PC-9 (cell line): ENCODE results near the gene RRAS. TPM values are rescaled to one million over a fixed set of nuclear protein-coding genes. Genes with fewer than 3 reads are reported as not detected.

ENCODE experiments used
- BruUV-seq: library from RNA; stranded (reverse); fragments of 400-500 nt; replicated peaks from 2 replicates; lab custom pipeline; 2021; lab: Mats Ljungman, UMichigan
- CTCF ChIA-PET: fragments of 300-600 bp; sonication (Branson Sonifier 250); formaldehyde crosslinking; loops from one replicate; lab custom pipeline; 2022; ENCODE audit warnings: antibody characterized with exemption; lab: Charles Lee
- POLR2A ChIA-PET: fragments of 300-600 bp; sonication (Branson Sonifier 250); formaldehyde crosslinking; loops from one replicate; lab custom pipeline; 2022; ENCODE audit warnings: antibody characterized with exemption; ENCODE audit not compliant: unreplicated experiment; lab: Charles Lee
- DNase-seq, 2 experiments: peaks; one replicate each; pipeline versions ENCODE4 v3.0.0 to v3.0.0-alpha.2; 2015 to 2022; ENCODE audit warnings: mixed read lengths in 1 of 2
- H2AFZ ChIP-seq: fragments of 200-600 bp; sonication (generic); 2 replicates; pipeline ENCODE4 v1.8.1; 2017; ENCODE audit warnings: antibody characterized with exemption
- H3F3A ChIP-seq: fragments of 200-600 bp; sonication (generic); 2 replicates; pipeline ENCODE4 v1.8.1; 2017; ENCODE audit warnings: antibody characterized with exemption, mild to moderate bottlenecking, low read depth; ENCODE audit not compliant: insufficient read depth
- H3K27ac ChIP-seq: fragments of 200-600 bp; sonication (generic); 2 replicates; pipeline ENCODE4 v1.6.1; 2016; ENCODE audit warnings: mixed run types
- H3K27me3 ChIP-seq: fragments of 200-600 bp; sonication (generic); 2 replicates; pipeline ENCODE4 v1.6.1; 2016; ENCODE audit warnings: low read depth, mixed run types; ENCODE audit not compliant: insufficient read depth
- H3K36me3 ChIP-seq: fragments of 200-600 bp; sonication (generic); 2 replicates; pipeline ENCODE4 v1.6.1; 2016; ENCODE audit warnings: low read depth, mixed run types
- H3K4me1 ChIP-seq: fragments of 200-600 bp; sonication (generic); replicated peaks from 2 replicates; pipeline ENCODE4 v1.6.1; 2016; ENCODE audit warnings: mixed run types; ENCODE audit not compliant: insufficient read depth
- H3K4me2 ChIP-seq: fragments of 200-600 bp; sonication (generic); 2 replicates; pipeline ENCODE4 v1.6.1; 2017; ENCODE audit warnings: mixed run types
- H3K4me3 ChIP-seq: fragments of 200-600 bp; sonication (generic); 2 replicates; pipeline ENCODE4 v1.6.1; 2016; ENCODE audit warnings: mixed run types
- H3K79me2 ChIP-seq: fragments of 200-600 bp; sonication (generic); 2 replicates; pipeline ENCODE4 v1.6.1; 2017; ENCODE audit warnings: low read depth, mixed run types
- H3K9me2 ChIP-seq: fragments of 200-600 bp; sonication (generic); 2 replicates; pipeline ENCODE4 v1.8.1; 2017; ENCODE audit warnings: mild to moderate bottlenecking; ENCODE audit not compliant: insufficient read depth
- H3K9me3 ChIP-seq: fragments of 200-600 bp; sonication (generic); 2 replicates; pipeline ENCODE4 v1.8.1; 2016; ENCODE audit warnings: low read depth; ENCODE audit not compliant: insufficient read depth
- H4K20me1 ChIP-seq: fragments of 200-600 bp; sonication (generic); 2 replicates; pipeline ENCODE4 v1.8.1; 2017; ENCODE audit not compliant: insufficient read depth
- EZH2 ChIP-seq: fragments of 200-600 bp; sonication (generic); IDR thresholded peaks from 2 replicates; pipeline ENCODE4 v1.8.0; 2017; ENCODE audit warnings: antibody characterized with exemption, low read depth
- intact Hi-C: fragments of 100-400 bp; cut with micrococcal nuclease; formaldehyde crosslinking; loops from one replicate; pipeline ENCODE4 v1.10.0; 2022; ENCODE audit not compliant: unreplicated experiment
- total RNA-seq: library from RNA; stranded (reverse); gene quantifications from 2 replicates; pipeline ENCODE4 v1.2.3, GENCODE V29; 2021
- TF ChIP-seq, protein P1 (sequence below): fragments of 200-600 bp; sonication (generic); conservative IDR thresholded peaks from 2 replicates; pipeline ENCODE4 v1.6.1; 2017; ENCODE audit warnings: mixed run types, antibody characterized with exemption, mild to moderate bottlenecking, moderate library complexity

Gene RRAS
- total RNA-seq, 1 experiment from 2014 or later, result 36.6 TPM

GRCh38 chr19:49686503-49687088 is 46.7 kb upstream of the RRAS start:
- H4K20me1 ChIP-seq, result peaks cover 84% of the 10 kb centered on the region
- no peaks in the 10 kb centered on the region for H3K4me1 ChIP-seq
- H3K27me3 ChIP-seq, result no peaks in the 10 kb centered on the region
- H3K4me3 ChIP-seq, result no peak overlapping the region
- peaks cover 34% of the 10 kb centered on the region for H3K36me3 ChIP-seq
- H3K9me2 ChIP-seq, result no peaks in the 10 kb centered on the region
- no peak overlapping the region for H3K27ac ChIP-seq
- POLR2A ChIA-PET, result no interaction called here
- peaks cover 32% of the 10 kb centered on the region for H3K79me2 ChIP-seq
- no peak for DNase-seq
- CTCF ChIA-PET, result no interaction called here
- peaks cover 70% of the 10 kb centered on the region; the same call in 1 of the 2 replicates for H3F3A ChIP-seq
- TF ChIP-seq, protein P1, sequence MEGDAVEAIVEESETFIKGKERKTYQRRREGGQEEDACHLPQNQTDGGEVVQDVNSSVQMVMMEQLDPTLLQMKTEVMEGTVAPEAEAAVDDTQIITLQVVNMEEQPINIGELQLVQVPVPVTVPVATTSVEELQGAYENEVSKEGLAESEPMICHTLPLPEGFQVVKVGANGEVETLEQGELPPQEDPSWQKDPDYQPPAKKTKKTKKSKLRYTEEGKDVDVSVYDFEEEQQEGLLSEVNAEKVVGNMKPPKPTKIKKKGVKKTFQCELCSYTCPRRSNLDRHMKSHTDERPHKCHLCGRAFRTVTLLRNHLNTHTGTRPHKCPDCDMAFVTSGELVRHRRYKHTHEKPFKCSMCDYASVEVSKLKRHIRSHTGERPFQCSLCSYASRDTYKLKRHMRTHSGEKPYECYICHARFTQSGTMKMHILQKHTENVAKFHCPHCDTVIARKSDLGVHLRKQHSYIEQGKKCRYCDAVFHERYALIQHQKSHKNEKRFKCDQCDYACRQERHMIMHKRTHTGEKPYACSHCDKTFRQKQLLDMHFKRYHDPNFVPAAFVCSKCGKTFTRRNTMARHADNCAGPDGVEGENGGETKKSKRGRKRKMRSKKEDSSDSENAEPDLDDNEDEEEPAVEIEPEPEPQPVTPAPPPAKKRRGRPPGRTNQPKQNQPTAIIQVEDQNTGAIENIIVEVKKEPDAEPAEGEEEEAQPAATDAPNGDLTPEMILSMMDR, result no peak
- TF ChIP-seq EZH2, result no peak
- no TSS peak for BruUV-seq
- intact Hi-C loops, result no loop called here
- H2AFZ ChIP-seq, result no peak overlapping the region
- no peak overlapping the region for H3K4me2 ChIP-seq
- H3K9me3 ChIP-seq, result no peaks in the 10 kb centered on the region

DNA sequence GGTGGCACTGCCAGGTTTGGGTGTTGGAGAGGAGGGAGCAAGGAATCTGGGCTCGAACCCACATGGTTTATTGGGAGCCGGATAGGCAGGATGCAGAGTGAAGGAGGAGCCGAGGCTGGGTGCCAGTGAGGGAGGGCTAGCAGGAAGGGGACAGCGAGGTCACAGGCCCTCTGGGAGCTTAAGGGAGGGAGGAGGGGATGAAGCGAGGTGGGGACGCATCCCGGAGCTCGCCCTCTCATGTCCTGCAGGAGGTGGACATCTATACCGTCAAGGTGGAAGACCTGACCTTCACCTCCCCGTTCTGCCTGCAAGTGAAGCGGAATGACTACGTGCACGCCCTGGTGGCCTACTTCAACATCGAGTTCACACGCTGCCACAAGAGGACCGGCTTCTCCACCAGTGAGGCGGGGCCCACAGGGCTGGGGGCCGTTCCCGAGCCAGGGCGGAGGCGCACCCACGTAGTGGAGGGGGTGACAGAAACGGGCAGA is 45.9 kb upstream of the RRAS start:
- Histone ChIP-seq H3K27ac (no peak overlapping the region), H3K36me3 (peaks cover 39% of the 10 kb centered on the region), H3K9me3 (no peaks in the 10 kb centered on the region), H3K4me1 (no peaks in the 10 kb centered on the region), H4K20me1 (peaks cover 91% of the 10 kb centered on the region), H2AFZ (no peak overlapping the region), H3K27me3 (no peaks in the 10 kb centered on the region), H3K4me2 (no peak overlapping the region), H3K9me2 (no peaks in the 10 kb centered on the region), H3F3A (peaks cover 75% of the 10 kb centered on the region; the same call in 1 of the 2 replicates), H3K4me3 (no peak overlapping the region), H3K79me2 (peaks cover 38% of the 10 kb centered on the region)
- DNase-seq, result no peak
- ChIA-PET CTCF (interaction anchor here (0.6 to 0.7 kb wide), 2 partner anchors 146 to 234 kb away, joined by 3 to 4 read pairs; no protein-coding TSS in a partner anchor), POLR2A (no interaction called here)
- intact Hi-C loops, result no loop called here
- no TSS peak for BruUV-seq
- TF ChIP-seq, protein P1, result no peak
- TF ChIP-seq EZH2, result no peak

DNA sequence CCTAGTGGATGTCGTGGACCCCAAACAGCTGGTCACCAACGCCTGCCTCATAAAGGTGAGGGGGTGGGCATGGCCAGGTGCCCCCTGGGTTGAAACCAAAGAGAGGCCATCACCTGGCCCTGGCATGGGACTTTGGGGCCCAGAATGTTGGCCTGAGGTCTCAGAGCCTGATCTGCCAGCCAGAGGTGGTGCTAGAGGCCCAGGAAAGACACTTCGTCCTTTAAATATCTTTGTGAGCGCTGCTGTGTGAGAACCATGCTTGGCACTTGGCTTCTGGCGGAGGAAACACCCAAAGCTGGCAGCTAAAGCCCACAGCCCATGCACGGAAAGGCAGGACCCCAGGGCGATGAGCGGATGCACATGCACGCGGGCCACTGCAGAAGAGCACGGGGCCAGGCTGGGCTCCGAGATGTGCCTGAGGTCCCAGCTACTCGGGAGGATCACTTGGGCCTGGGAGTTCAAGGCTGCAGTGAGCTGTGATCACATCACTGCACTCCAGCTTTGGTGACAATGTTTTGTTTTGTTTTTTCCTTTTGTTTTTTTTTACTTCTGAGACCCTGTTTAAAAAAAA is 45.1 kb upstream of the RRAS start:
- no peak overlapping the region for H3K4me2 ChIP-seq
- no peaks in the 10 kb centered on the region for H3K27me3 ChIP-seq
- no peaks in the 10 kb centered on the region for H3K9me3 ChIP-seq
- H3K9me2 ChIP-seq, result no peaks in the 10 kb centered on the region
- 0 out of 2 replicates have a peak, but pooled peaks cover 1% of the 10 kb centered on the region for H3K4me1 ChIP-seq
- no peak for DNase-seq
- H2AFZ ChIP-seq, result no peak overlapping the region
- H4K20me1 ChIP-seq, result peaks cover 94% of the 10 kb centered on the region
- H3F3A ChIP-seq, result peaks cover 74% of the 10 kb centered on the region; the same call in 1 of the 2 replicates
- ChIA-PET POLR2A (no interaction called here), CTCF (interaction anchor here (0.5 to 0.7 kb wide), 3 partner anchors 86 to 235 kb away, joined by 3 to 9 read pairs (median 4); no protein-coding TSS in a partner anchor)
- peaks cover 46% of the 10 kb centered on the region for H3K79me2 ChIP-seq
- no peak for TF ChIP-seq EZH2
- TF ChIP-seq, protein P1, result no peak
- H3K4me3 ChIP-seq, result no peak overlapping the region
- no TSS peak for BruUV-seq
- intact Hi-C loops, result no loop called here
- peaks cover 45% of the 10 kb centered on the region for H3K36me3 ChIP-seq
- no peak overlapping the region for H3K27ac ChIP-seq
